Panc1 (cell line): ENCODE results near the gene MACROD1. TPM values are rescaled to one million over a fixed set of nuclear protein-coding genes. Genes with fewer than 3 reads are reported as not detected.

Experiments
- ATAC-seq: fragments of 200-7000 bp; cut with Tn5 transposase; 2 replicates; pipeline ENCODE4 v1.9.1; 2020; ENCODE audit warnings: mild to moderate bottlenecking, moderate library complexity
- BruUV-seq: library from RNA; stranded (reverse); fragments of 400-500 nt; replicated peaks from 2 replicates; lab custom pipeline; 2021; lab: Mats Ljungman, UMichigan
- CTCF ChIA-PET: fragments of 300-600 bp; sonication (Branson Sonifier 250); formaldehyde crosslinking; loops from one replicate; lab custom pipeline; 2022; ENCODE audit warnings: antibody characterized with exemption; lab: Charles Lee
- POLR2A ChIA-PET: fragments of 300-600 bp; sonication (Branson Sonifier 250); formaldehyde crosslinking; loops from one replicate; lab custom pipeline; 2022; ENCODE audit warnings: antibody characterized with exemption; lab: Charles Lee
- DNase-seq: peaks from one replicate; pipeline ENCODE4 v3.0.0-alpha.2; 2010; ENCODE audit warnings: low read depth, low spot score
- H3K27ac ChIP-seq: 2 replicates; pipeline ENCODE4 v1.5.1; 2011; ENCODE audit warnings: mild to moderate bottlenecking, low read length, inconsistent platforms
- H3K27me3 ChIP-seq: fragments of 200-500 bp; sonication (Bioruptor generic); 2 replicates; pipeline ENCODE4 v1.6.0; 2014; ENCODE audit warnings: low read length, inconsistent platforms; ENCODE audit not compliant: control insufficient read depth, insufficient read depth
- H3K36me3 ChIP-seq: fragments of 200-500 bp; sonication (Bioruptor generic); 2 replicates; pipeline ENCODE4 v1.5.1; 2014; ENCODE audit warnings: inconsistent platforms, mild to moderate bottlenecking, low read length, moderate library complexity; ENCODE audit not compliant: control insufficient read depth, insufficient read depth
- H3K4me1 ChIP-seq: 2 replicates; pipeline ENCODE4 v1.5.1; 2011; ENCODE audit warnings: inconsistent platforms, mild to moderate bottlenecking, low read length, moderate library complexity; ENCODE audit not compliant: control insufficient read depth, insufficient read depth
- H3K4me3 ChIP-seq, 2 experiments: 2 replicates each; pipeline ENCODE4 v1.5.1; 2011 to 2012; ENCODE audit warnings: low read depth in 2 of 2, low read length in 2 of 2, mild to moderate bottlenecking in 2 of 2, inconsistent platforms in 1 of 2, moderate library complexity in 1 of 2
- H3K9me3 ChIP-seq: fragments of 200-500 bp; sonication (Bioruptor generic); 2 replicates; pipeline ENCODE4 v1.5.1; 2014; ENCODE audit warnings: low read depth, mild to moderate bottlenecking, inconsistent platforms, low read length, moderate library complexity; ENCODE audit not compliant: control insufficient read depth, insufficient read depth
- CTCF ChIP-seq: fragments of 450-650 bp; IDR thresholded peaks from 2 replicates; pipeline ENCODE4 v1.5.1; 2017; ENCODE audit warnings: mild to moderate bottlenecking
- POLR2AphosphoS5 ChIP-seq: IDR thresholded peaks from 2 replicates; pipeline ENCODE4 v1.6.1; 2012; ENCODE audit warnings: mild to moderate bottlenecking, low read depth, low read length, moderate library complexity
- REST ChIP-seq, 2 experiments: IDR thresholded peaks; 2 replicates each; pipeline ENCODE4 v1.6.1; 2011 to 2012; ENCODE audit warnings: low read depth in 2 of 2, control low read depth in 1 of 2, low read length in 1 of 2, mild to moderate bottlenecking in 1 of 2, moderate library complexity in 1 of 2; ENCODE audit not compliant: insufficient read depth in 1 of 2
- SIN3A ChIP-seq: IDR thresholded peaks from 2 replicates; pipeline ENCODE4 v1.6.1; 2012; ENCODE audit warnings: low read depth, mild to moderate bottlenecking, low read length, moderate library complexity, borderline replicate concordance; ENCODE audit not compliant: insufficient read depth
- TCF7L2 ChIP-seq: IDR thresholded peaks from 2 replicates; pipeline ENCODE4 v1.6.1; 2011; ENCODE audit warnings: mild to moderate bottlenecking, low read depth, low read length, inconsistent platforms
- in situ Hi-C: cut with HindIII; loops from 2 replicates; pipeline ENCODE4 v1.10.0; 2016; ENCODE audit warnings: low sequenced_read_pairs, low pct_unique_long_range_greater_than_20kb
- intact Hi-C: fragments of 100-400 bp; cut with micrococcal nuclease; formaldehyde crosslinking; loops from one replicate; pipeline ENCODE4 v1.10.0; 2022; ENCODE audit not compliant: unreplicated experiment
- total RNA-seq: library from RNA; stranded (reverse); gene quantifications from one replicate; pipeline ENCODE4 v1.2.1, GENCODE V29; 2021; ENCODE audit not compliant: unreplicated experiment

MACROD1 gene
- total RNA-seq, 1 experiment from 2014 or later, result 16.8 TPM

DNA sequence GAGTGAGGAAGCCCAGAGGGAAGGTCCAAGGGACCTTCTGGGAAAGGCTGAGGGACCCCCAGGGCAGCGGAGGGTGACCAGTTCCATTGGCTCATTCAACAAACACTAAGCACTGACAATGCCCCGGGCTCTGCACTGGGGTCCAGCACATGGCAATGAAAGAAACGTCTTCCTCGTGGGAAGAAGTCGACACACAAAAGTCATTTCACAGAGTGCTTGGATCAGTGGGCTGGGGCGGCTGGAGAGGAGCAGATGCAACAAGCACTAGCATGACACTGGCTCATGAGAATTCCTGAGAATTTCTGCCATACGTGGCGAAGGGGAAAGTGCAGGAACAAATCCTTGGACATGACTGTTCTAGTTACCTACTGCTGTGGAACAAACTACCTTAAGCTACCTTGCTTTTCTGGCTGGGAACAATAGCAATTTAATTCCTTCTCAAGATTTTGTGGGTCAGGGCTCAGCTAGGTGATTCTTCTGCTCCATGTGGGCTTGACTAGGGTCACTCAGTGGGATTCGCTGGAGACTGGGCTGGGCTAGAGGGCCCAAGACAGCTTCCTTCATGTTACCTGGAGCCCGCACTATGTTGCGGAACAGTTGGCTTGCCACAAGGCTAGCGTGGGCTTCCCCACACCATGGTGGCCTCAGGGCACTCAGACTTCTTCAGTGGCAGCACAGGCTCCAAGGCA, 13.2 kb upstream of the MACROD1 start:
- H3K27ac ChIP-seq, result no peak overlapping the region
- CTCF ChIA-PET, result no interaction called here
- H3K27me3 ChIP-seq, result no peaks in the 10 kb centered on the region
- no peaks in the 10 kb centered on the region for H3K36me3 ChIP-seq
- peaks cover 28% of the 10 kb centered on the region for H3K4me1 ChIP-seq
- DNase-seq, result no peak
- H3K9me3 ChIP-seq, result peaks cover 7% of the 10 kb centered on the region; the same call in 1 of the 2 replicates
- no peak overlapping the region for H3K4me3 ChIP-seq
- BruUV-seq, result no TSS peak
- no peak for TF ChIP-seq SIN3A
- no peak for TF ChIP-seq POLR2AphosphoS5
- TF ChIP-seq REST (IDR thresholded peaks at IDR 0.05; ENCODE audit: insufficient read depth in 1 of 2, low read depth in 2 of 2, low read length in 1 of 2), result no peak
- TF ChIP-seq TCF7L2, result no peak
- no peak for TF ChIP-seq CTCF
- in situ Hi-C loops (no loop called here), intact Hi-C loops (no loop called here)
- ATAC-seq, result no peak
- POLR2A ChIA-PET, result no interaction called here

GRCh38 chr11:64178203-64178602, 12.3 kb upstream of the MACROD1 start:
- intact Hi-C loops, result no loop called here

More at GRCh38 chr11:64178203-64178602, 12.3 kb upstream of the MACROD1 start:
- no peak for TF ChIP-seq REST (IDR thresholded peaks at IDR 0.05; ENCODE audit: insufficient read depth in 1 of 2, low read depth in 2 of 2, low read length in 1 of 2)
- no peak for TF ChIP-seq SIN3A
- TF ChIP-seq TCF7L2, result no peak
- no peak for TF ChIP-seq POLR2AphosphoS5
- TF ChIP-seq CTCF, result no peak
- no peak overlapping the region for H3K27ac ChIP-seq
- BruUV-seq, result no TSS peak
- DNase-seq (no peak), ATAC-seq (no peak)
- in situ Hi-C loops, result no loop called here
- CTCF ChIA-PET, result no interaction called here
- no peak overlapping the region for H3K4me3 ChIP-seq
- H3K36me3 ChIP-seq, result no peaks in the 10 kb centered on the region
- H3K27me3 ChIP-seq, result no peaks in the 10 kb centered on the region
- POLR2A ChIA-PET, result no interaction called here
- H3K4me1 ChIP-seq, result peaks cover 20% of the 10 kb centered on the region
- peaks cover 7% of the 10 kb centered on the region; the same call in 1 of the 2 replicates for H3K9me3 ChIP-seq
